Omental fat pad (tissue), 4 donors: ENCODE measurements around the gene GABARAPL1. TPM values are rescaled to one million over a fixed set of nuclear protein-coding genes. Genes with fewer than 3 reads are reported as not detected.
"Not testable (repeated sequence)": the region's sequence is repeated elsewhere in the genome, so short reads cannot be mapped to it uniquely, and the experiment has no call there.

Experiments used
- ATAC-seq: fragments of 150-250 bp; one replicate; pipeline ENCODE4 v1.9.1; 2016; ENCODE audit warnings: mild to moderate bottlenecking, moderate library complexity; ENCODE audit not compliant: low FRiP score
- DNase-seq: peaks from one replicate; pipeline ENCODE4 v3.0.0-alpha.2; 2019; ENCODE audit warnings: low spot score
- CTCF ChIP-seq, 3 donors: fragments of 450-650 bp; IDR thresholded peaks; one replicate each; pipeline ENCODE4 v1.5.1; 2016 to 2017; ENCODE audit warnings: antibody characterized with exemption in 3 of 3, mild to moderate bottlenecking in 3 of 3, moderate library complexity in 2 of 3
- total RNA-seq, 4 donors: library from RNA; depleted of rRNA; stranded (reverse); fragments of >200 nt; gene quantifications; one replicate each; pipeline ENCODE4 v1.1.0, GENCODE V29; 2016

GABARAPL1 gene
- total RNA-seq, 4 donors from 2014 or later = 165 to 335 (median 268) TPM

GRCh38 chr12:10197879-10198278 lies 14.8 kb upstream of the GABARAPL1 start:
- no peak for ATAC-seq
- TF ChIP-seq CTCF (IDR thresholded peaks at IDR 0.05) = no peak
- DNase-seq = no peak

GRCh38 chr12:10204495-10204894 lies 8.2 kb upstream of the GABARAPL1 start:
- DNase-seq, ATAC-seq: not testable (repeated sequence)

GRCh38 chr12:10205220-10205807 lies 7.4 kb upstream of the GABARAPL1 start:
- no peak for TF ChIP-seq CTCF (IDR thresholded peaks at IDR 0.05)

GRCh38 chr12:10207136-10207535 lies 5.5 kb upstream of the GABARAPL1 start:
- DNase-seq = no peak
- no peak for ATAC-seq
- TF ChIP-seq CTCF (IDR thresholded peaks at IDR 0.05) = no peak

More at GRCh38 chr12:10205220-10205807, 7.4 kb upstream of the GABARAPL1 start:
- ATAC-seq (no peak), DNase-seq (no peak)

GRCh38 chr12:10210225-10210624 lies 2.5 kb upstream of the GABARAPL1 start:
- no peak for TF ChIP-seq CTCF (IDR thresholded peaks at IDR 0.05)
- DNase-seq = no peak

GRCh38 chr12:10211101-10211939 lies 1.4 kb upstream of the GABARAPL1 start:
- TF ChIP-seq CTCF (IDR thresholded peaks at IDR 0.05) = no peak
- ATAC-seq = no peak
- no peak for DNase-seq

More at GRCh38 chr12:10210225-10210624, 2.5 kb upstream of the GABARAPL1 start:
- no peak for ATAC-seq

- peak in 1 of 3 donors; percentile 23 for TF ChIP-seq CTCF (IDR thresholded peaks at IDR 0.05)
- DNase-seq (peak; percentile 86), ATAC-seq (peak; percentile 96)
Observed at GRCh38 chr12:10211940-10212738, 538 bp upstream of the GABARAPL1 start.
